ENCODE results near the gene FRMD3.
A peak's percentile ranks its signal among the peaks of the same experiment; 100 is the strongest.

DNA sequence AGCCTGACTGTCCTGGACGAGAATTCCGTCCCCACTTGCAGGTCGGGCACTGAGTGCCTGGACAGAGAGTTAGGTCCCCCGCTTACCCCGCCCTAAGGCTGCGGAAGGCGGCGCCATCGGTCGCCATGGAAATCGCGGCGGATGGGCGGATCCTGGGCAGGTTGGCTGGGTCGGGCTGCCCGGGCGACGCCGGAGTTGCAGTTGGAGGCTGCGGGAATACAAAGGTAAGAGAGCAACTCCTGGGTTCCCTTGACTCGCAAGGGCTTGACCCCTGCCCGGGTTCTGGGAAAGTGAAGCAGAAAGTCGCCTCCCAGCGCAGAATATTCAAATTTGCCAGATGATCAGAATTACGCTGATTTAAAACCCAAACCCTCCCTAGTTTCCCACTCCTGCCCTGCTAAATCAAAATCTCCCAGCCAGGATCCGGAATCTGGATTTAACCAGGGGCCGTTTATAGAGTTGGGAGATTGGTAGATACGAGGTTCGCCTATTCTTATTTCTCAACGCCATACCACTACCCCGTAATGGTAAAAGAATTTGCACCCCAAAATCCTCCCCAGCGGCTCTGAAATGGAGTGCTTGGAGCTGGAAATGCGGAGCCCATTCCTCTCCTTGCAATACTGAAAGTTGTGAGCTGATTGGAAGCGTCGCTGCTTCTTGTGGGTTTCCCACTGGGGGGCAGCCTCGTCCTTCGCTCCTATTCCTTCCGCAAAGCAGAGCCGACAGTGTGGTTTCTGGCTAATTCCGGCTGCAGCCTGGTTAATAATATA lies 318.9 kb downstream of the FRMD3 start:
- TF ChIP-seq, protein P1, sequence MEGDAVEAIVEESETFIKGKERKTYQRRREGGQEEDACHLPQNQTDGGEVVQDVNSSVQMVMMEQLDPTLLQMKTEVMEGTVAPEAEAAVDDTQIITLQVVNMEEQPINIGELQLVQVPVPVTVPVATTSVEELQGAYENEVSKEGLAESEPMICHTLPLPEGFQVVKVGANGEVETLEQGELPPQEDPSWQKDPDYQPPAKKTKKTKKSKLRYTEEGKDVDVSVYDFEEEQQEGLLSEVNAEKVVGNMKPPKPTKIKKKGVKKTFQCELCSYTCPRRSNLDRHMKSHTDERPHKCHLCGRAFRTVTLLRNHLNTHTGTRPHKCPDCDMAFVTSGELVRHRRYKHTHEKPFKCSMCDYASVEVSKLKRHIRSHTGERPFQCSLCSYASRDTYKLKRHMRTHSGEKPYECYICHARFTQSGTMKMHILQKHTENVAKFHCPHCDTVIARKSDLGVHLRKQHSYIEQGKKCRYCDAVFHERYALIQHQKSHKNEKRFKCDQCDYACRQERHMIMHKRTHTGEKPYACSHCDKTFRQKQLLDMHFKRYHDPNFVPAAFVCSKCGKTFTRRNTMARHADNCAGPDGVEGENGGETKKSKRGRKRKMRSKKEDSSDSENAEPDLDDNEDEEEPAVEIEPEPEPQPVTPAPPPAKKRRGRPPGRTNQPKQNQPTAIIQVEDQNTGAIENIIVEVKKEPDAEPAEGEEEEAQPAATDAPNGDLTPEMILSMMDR (IDR thresholded peaks at IDR 0.05; ENCODE audit: extremely low read depth in 1 of 2, insufficient read depth in 1 of 2, low read depth in 1 of 2, low read length in 2 of 2), result peak; percentile 43 to 63
- peak; percentile 41 for TF ChIP-seq POLR2A (IDR thresholded peaks at IDR 0.05; ENCODE audit: low read depth, low read length)
- TF ChIP-seq GATA2 (IDR thresholded peaks at IDR 0.05; ENCODE audit: insufficient read depth, insufficient read length, low read depth, low read length), result no peak
- TF ChIP-seq EZH2 (IDR thresholded peaks at IDR 0.05; ENCODE audit: borderline replicate concordance, low read depth, low read length, severe bottlenecking), result no peak

Measured in endothelial cell of umbilical vein (primary cell).